Raji (cell line): ENCODE results near the gene MTA2.

Experiments
- POLR2A ChIP-seq: IDR thresholded peaks from 2 replicates; pipeline ENCODE4 v1.6.1; 2011; ENCODE audit warnings: low read depth, low read length, control low read depth; ENCODE audit not compliant: insufficient read depth

MTA2 gene

GRCh38 chr11:62601372-62602140 lies at the start of gene MTA2:
MTA2 (minus strand) TSS chr11:62601865; CDS start chr11:62601450, 415 bp downstream.
- TF ChIP-seq POLR2A = peak; percentile 74

GRCh38 chr11:62649486-62649885 lies 47.8 kb upstream of the MTA2 start:
- TF ChIP-seq POLR2A = no peak

GRCh38 chr11:62648967-62649364 lies 47.3 kb upstream of the MTA2 start:
- no peak for TF ChIP-seq POLR2A

GRCh38 chr11:62648185-62648966 lies 46.7 kb upstream of the MTA2 start:
- TF ChIP-seq POLR2A = no peak

- no peak for TF ChIP-seq POLR2A
Measured at GRCh38 chr11:62647609-62648005, 45.9 kb upstream of the MTA2 start.

- no peak for TF ChIP-seq POLR2A
Measured at GRCh38 chr11:62646825-62647608, 45.4 kb upstream of the MTA2 start.

- TF ChIP-seq POLR2A = peak; percentile 85
Measured at GRCh38 chr11:62645946-62646824, 44.5 kb upstream of the MTA2 start, which contains the start of gene GANAB. GANAB (minus strand) TSS chr11:62646613; CDS start chr11:62646599, 14 bp downstream.

- TF ChIP-seq POLR2A = no peak
Measured at GRCh38 chr11:62645671-62645945, 43.9 kb upstream of the MTA2 start.

- TF ChIP-seq POLR2A = no peak
Measured at GRCh38 chr11:62644220-62644619, 42.6 kb upstream of the MTA2 start.

- no peak for TF ChIP-seq POLR2A
Measured at GRCh38 chr11:62632492-62632891, 30.8 kb upstream of the MTA2 start.

- no peak for TF ChIP-seq POLR2A
Measured at GRCh38 chr11:62627713-62628112, 26.0 kb upstream of the MTA2 start.

- no peak for TF ChIP-seq POLR2A
Measured at GRCh38 chr11:62622476-62623089, 20.9 kb upstream of the MTA2 start.

GRCh38 chr11:62621567-62622470 lies 20.2 kb upstream of the MTA2 start, which contains the start of gene B3GAT3:
B3GAT3 (minus strand) TSS chr11:62621986; CDS start chr11:62621947, 39 bp downstream.
- peak; percentile 89 for TF ChIP-seq POLR2A
